ENCODE results near the gene TIAM1.

TIAM1 gene

GRCh38 chr21:31194510-31195293 is 149.4 kb downstream of the TIAM1 start:
- H3K36me3 ChIP-seq (ENCODE audit: control insufficient read depth in 1 of 2, insufficient read depth in 2 of 2, low read length in 2 of 2): peaks cover 3 to 9% of the 10 kb centered on the region in 2 experiments
- no peak overlapping the region for H3K4ac ChIP-seq (ENCODE audit: low read depth, low read length)
- no peaks in the 10 kb centered on the region for H3K79me1 ChIP-seq (ENCODE audit: low read length)
- H3K9me3 ChIP-seq (ENCODE audit: insufficient read depth, low read depth, low read length): no peaks in the 10 kb centered on the region
- no peak overlapping the region for H3K9ac ChIP-seq (ENCODE audit: low read length)
- no peak overlapping the region for H3K14ac ChIP-seq (ENCODE audit: low read length)
- H4K12ac ChIP-seq (ENCODE audit: low read depth, low read length): no peak overlapping the region
- no peaks in the 10 kb centered on the region for H3K79me2 ChIP-seq (ENCODE audit: control insufficient read depth, insufficient read depth, low read length, poor library complexity)
- no peak overlapping the region for H3K4me2 ChIP-seq (ENCODE audit: low read length)
- H2AFZ ChIP-seq (ENCODE audit: insufficient read depth, low read length, poor library complexity): no peak overlapping the region
- H3K23ac ChIP-seq (ENCODE audit: low read length): no peak overlapping the region
- no peak overlapping the region for H2AK5ac ChIP-seq (ENCODE audit: low read length)
- no CpG with 5 or more reads among the region's 5 CpGs for WGBS (ENCODE audit: extremely low coverage, insufficient coverage, insufficient read length)
- no peak overlapping the region for H3K18ac ChIP-seq (ENCODE audit: low read length)
- H4K91ac ChIP-seq (ENCODE audit: low read depth, low read length): no peak overlapping the region
- no peak overlapping the region for H2BK5ac ChIP-seq (ENCODE audit: low read depth, low read length, poor library complexity)
- H4K8ac ChIP-seq (ENCODE audit: low read depth, low read length): no peak overlapping the region
- H2BK120ac ChIP-seq (ENCODE audit: insufficient read depth, low read length, poor library complexity): no peak overlapping the region
- H3K4me3 ChIP-seq (ENCODE audit: low read depth, low read length): no peak overlapping the region
- DNase-seq: peak in 1 of 2 donors; percentile 38
- H3K27ac ChIP-seq (ENCODE audit: low read depth, low read length): no peak overlapping the region
- H3K4me1 ChIP-seq (ENCODE audit: control insufficient read depth in 1 of 2, insufficient read depth in 2 of 2, low read length in 2 of 2): no peaks in the 10 kb centered on the region
- H3K27me3 ChIP-seq (ENCODE audit: insufficient read depth, low read length): no peaks in the 10 kb centered on the region
- H2BK12ac ChIP-seq (ENCODE audit: low read length): no peak overlapping the region

- H3K4me1 ChIP-seq (ENCODE audit: control insufficient read depth in 1 of 2, insufficient read depth in 2 of 2, low read length in 2 of 2): no peaks in the 10 kb centered on the region
- H3K79me2 ChIP-seq (ENCODE audit: control insufficient read depth, insufficient read depth, low read length, poor library complexity): no peaks in the 10 kb centered on the region
- H3K79me1 ChIP-seq (ENCODE audit: low read length): no peaks in the 10 kb centered on the region
- no peak overlapping the region for H4K91ac ChIP-seq (ENCODE audit: low read depth, low read length)
- H2BK120ac ChIP-seq (ENCODE audit: insufficient read depth, low read length, poor library complexity): no peak overlapping the region
- H2BK5ac ChIP-seq (ENCODE audit: low read depth, low read length, poor library complexity): no peak overlapping the region
- H3K36me3 ChIP-seq (ENCODE audit: control insufficient read depth in 1 of 2, insufficient read depth in 2 of 2, low read length in 2 of 2): peaks cover 3 to 9% of the 10 kb centered on the region in 2 experiments
- no peak for DNase-seq
- no peak overlapping the region for H3K4me3 ChIP-seq (ENCODE audit: low read depth, low read length)
- no CpG with 5 or more reads among the region's 12 CpGs for WGBS (ENCODE audit: extremely low coverage, insufficient coverage, insufficient read length)
- no peak overlapping the region for H3K27ac ChIP-seq (ENCODE audit: low read depth, low read length)
- no peak overlapping the region for H3K4me2 ChIP-seq (ENCODE audit: low read length)
- no peak overlapping the region for H2BK12ac ChIP-seq (ENCODE audit: low read length)
- no peak overlapping the region for H2AFZ ChIP-seq (ENCODE audit: insufficient read depth, low read length, poor library complexity)
- H3K18ac ChIP-seq (ENCODE audit: low read length): no peak overlapping the region
- H4K12ac ChIP-seq (ENCODE audit: low read depth, low read length): no peak overlapping the region
- no peak overlapping the region for H3K9ac ChIP-seq (ENCODE audit: low read length)
- H3K27me3 ChIP-seq (ENCODE audit: insufficient read depth, low read length): no peaks in the 10 kb centered on the region
- H3K14ac ChIP-seq (ENCODE audit: low read length): no peak overlapping the region
- no peak overlapping the region for H4K8ac ChIP-seq (ENCODE audit: low read depth, low read length)
- no peak overlapping the region for H3K4ac ChIP-seq (ENCODE audit: low read depth, low read length)
- no peaks in the 10 kb centered on the region for H3K9me3 ChIP-seq (ENCODE audit: insufficient read depth, low read depth, low read length)
- no peak overlapping the region for H2AK5ac ChIP-seq (ENCODE audit: low read length)
- H3K23ac ChIP-seq (ENCODE audit: low read length): no peak overlapping the region
Measured at GRCh38 chr21:31193761-31194160, 150.3 kb downstream of the TIAM1 start.

GRCh38 chr21:31191553-31191952 is 152.5 kb downstream of the TIAM1 start:
- H2BK5ac ChIP-seq (ENCODE audit: low read depth, low read length, poor library complexity): no peak overlapping the region
- no peaks in the 10 kb centered on the region for H3K79me1 ChIP-seq (ENCODE audit: low read length)
- no peak overlapping the region for H3K4me3 ChIP-seq (ENCODE audit: low read depth, low read length)
- H3K9ac ChIP-seq (ENCODE audit: low read length): no peak overlapping the region
- no peaks in the 10 kb centered on the region for H3K79me2 ChIP-seq (ENCODE audit: control insufficient read depth, insufficient read depth, low read length, poor library complexity)
- no peak overlapping the region for H4K8ac ChIP-seq (ENCODE audit: low read depth, low read length)
- H2AK5ac ChIP-seq (ENCODE audit: low read length): no peak overlapping the region
- no peaks in the 10 kb centered on the region for H3K9me3 ChIP-seq (ENCODE audit: insufficient read depth, low read depth, low read length)
- H4K91ac ChIP-seq (ENCODE audit: low read depth, low read length): no peak overlapping the region
- H3K4ac ChIP-seq (ENCODE audit: low read depth, low read length): no peak overlapping the region
- H3K14ac ChIP-seq (ENCODE audit: low read length): no peak overlapping the region
- WGBS (ENCODE audit: extremely low coverage, insufficient coverage, insufficient read length): no CpG with 5 or more reads among the region's 3 CpGs
- H4K12ac ChIP-seq (ENCODE audit: low read depth, low read length): no peak overlapping the region
- no peak for DNase-seq
- no peak overlapping the region for H3K27ac ChIP-seq (ENCODE audit: low read depth, low read length)
- no peak overlapping the region for H3K18ac ChIP-seq (ENCODE audit: low read length)
- no peak overlapping the region for H3K4me2 ChIP-seq (ENCODE audit: low read length)
- H2BK12ac ChIP-seq (ENCODE audit: low read length): no peak overlapping the region
- H3K23ac ChIP-seq (ENCODE audit: low read length): no peak overlapping the region
- no peaks in the 10 kb centered on the region for H3K4me1 ChIP-seq (ENCODE audit: control insufficient read depth in 1 of 2, insufficient read depth in 2 of 2, low read length in 2 of 2)
- no peak overlapping the region for H2BK120ac ChIP-seq (ENCODE audit: insufficient read depth, low read length, poor library complexity)
- H2AFZ ChIP-seq (ENCODE audit: insufficient read depth, low read length, poor library complexity): no peak overlapping the region
- H3K27me3 ChIP-seq (ENCODE audit: insufficient read depth, low read length): no peaks in the 10 kb centered on the region
- peaks cover 3 to 10% of the 10 kb centered on the region in 2 experiments for H3K36me3 ChIP-seq (ENCODE audit: control insufficient read depth in 1 of 2, insufficient read depth in 2 of 2, low read length in 2 of 2)

- H3K14ac ChIP-seq (ENCODE audit: low read length): no peak overlapping the region
- no peak overlapping the region for H2AFZ ChIP-seq (ENCODE audit: insufficient read depth, low read length, poor library complexity)
- no peak overlapping the region for H3K23ac ChIP-seq (ENCODE audit: low read length)
- H3K27ac ChIP-seq (ENCODE audit: low read depth, low read length): no peak overlapping the region
- no peak overlapping the region for H3K9ac ChIP-seq (ENCODE audit: low read length)
- H4K91ac ChIP-seq (ENCODE audit: low read depth, low read length): no peak overlapping the region
- no peak overlapping the region for H2BK5ac ChIP-seq (ENCODE audit: low read depth, low read length, poor library complexity)
- no peak overlapping the region for H2AK5ac ChIP-seq (ENCODE audit: low read length)
- H3K4me3 ChIP-seq (ENCODE audit: low read depth, low read length): no peak overlapping the region
- no peak for DNase-seq
- H2BK12ac ChIP-seq (ENCODE audit: low read length): no peak overlapping the region
- H3K18ac ChIP-seq (ENCODE audit: low read length): no peak overlapping the region
- H3K4me2 ChIP-seq (ENCODE audit: low read length): no peak overlapping the region
- no peaks in the 10 kb centered on the region for H3K4me1 ChIP-seq (ENCODE audit: control insufficient read depth in 1 of 2, insufficient read depth in 2 of 2, low read length in 2 of 2)
- no peak overlapping the region for H4K8ac ChIP-seq (ENCODE audit: low read depth, low read length)
- no peak overlapping the region for H2BK120ac ChIP-seq (ENCODE audit: insufficient read depth, low read length, poor library complexity)
- H3K36me3 ChIP-seq (ENCODE audit: control insufficient read depth in 1 of 2, insufficient read depth in 2 of 2, low read length in 2 of 2): peaks cover 3 to 11% of the 10 kb centered on the region in 2 experiments
- WGBS (ENCODE audit: extremely low coverage, insufficient coverage, insufficient read length): no CpG with 5 or more reads among the region's 5 CpGs
- H3K79me1 ChIP-seq (ENCODE audit: low read length): no peaks in the 10 kb centered on the region
- no peaks in the 10 kb centered on the region for H3K27me3 ChIP-seq (ENCODE audit: insufficient read depth, low read length)
- H3K9me3 ChIP-seq (ENCODE audit: insufficient read depth, low read depth, low read length): no peaks in the 10 kb centered on the region
- H3K79me2 ChIP-seq (ENCODE audit: control insufficient read depth, insufficient read depth, low read length, poor library complexity): no peaks in the 10 kb centered on the region
- no peak overlapping the region for H3K4ac ChIP-seq (ENCODE audit: low read depth, low read length)
- no peak overlapping the region for H4K12ac ChIP-seq (ENCODE audit: low read depth, low read length)
Measured at GRCh38 chr21:31190516-31190915, 153.5 kb downstream of the TIAM1 start.

Measured in trophoblast cell (in vitro differentiated cells and primary cell).